GM21619 (cell line): ENCODE data around the gene RNF166.

Source experiments
- ATAC-seq: cut with Tn5 transposase; IDR thresholded peaks from one replicate; pipeline ENCODE4 v1.9.1; 2021; ENCODE audit not compliant: unreplicated experiment

Gene RNF166

GRCh38 chr16:88724855-88725555 is 18.8 kb upstream of the RNF166 start:
- no peak for ATAC-seq

- no peak for ATAC-seq
Observed at GRCh38 chr16:88723911-88724310, 17.7 kb upstream of the RNF166 start.

DNA sequence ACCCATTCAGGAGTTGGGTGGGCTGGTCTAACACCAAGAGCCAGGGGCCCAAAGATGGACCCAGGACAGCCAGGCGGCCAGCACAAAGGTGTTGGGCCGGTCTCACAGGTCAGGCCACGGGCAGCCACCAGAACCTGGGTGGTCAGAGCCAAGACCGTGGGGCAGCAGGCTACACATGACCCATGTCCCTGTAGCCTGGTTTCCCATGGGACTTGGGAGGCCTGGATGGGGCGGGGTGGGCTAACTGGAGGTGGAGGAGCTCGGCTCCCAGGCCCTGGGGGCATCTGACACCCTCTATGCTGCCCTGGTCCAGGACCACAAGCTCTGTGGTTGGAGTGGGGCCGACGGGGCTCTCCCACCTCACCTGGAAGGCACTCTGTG is 17.3 kb upstream of the RNF166 start:
- no peak for ATAC-seq

- ATAC-seq = no peak
Observed at GRCh38 chr16:88722784-88723506, 16.7 kb upstream of the RNF166 start.

- no peak for ATAC-seq
Observed at GRCh38 chr16:88721815-88722755, 15.9 kb upstream of the RNF166 start.

DNA sequence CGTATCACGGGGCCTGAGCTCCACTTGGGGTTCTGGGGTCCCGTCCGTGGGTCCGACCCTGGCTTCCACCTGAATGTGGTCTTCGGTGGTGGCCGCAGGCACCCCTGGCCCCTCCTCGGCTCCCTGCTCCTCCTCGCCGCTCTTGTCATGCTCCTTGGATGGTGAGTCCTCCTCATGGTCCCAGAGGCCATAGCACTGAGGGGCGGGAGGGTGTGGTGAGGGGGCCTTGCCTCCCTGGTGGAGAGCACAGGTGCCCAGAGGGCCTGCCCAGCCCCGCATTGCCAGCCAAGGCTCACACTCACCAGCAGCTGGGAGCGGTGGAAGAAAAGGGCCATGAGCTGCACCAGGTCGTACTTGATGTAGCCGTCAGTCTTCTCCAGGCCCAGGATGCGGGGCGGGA is 15.0 kb upstream of the RNF166 start:
- no peak for ATAC-seq

DNA sequence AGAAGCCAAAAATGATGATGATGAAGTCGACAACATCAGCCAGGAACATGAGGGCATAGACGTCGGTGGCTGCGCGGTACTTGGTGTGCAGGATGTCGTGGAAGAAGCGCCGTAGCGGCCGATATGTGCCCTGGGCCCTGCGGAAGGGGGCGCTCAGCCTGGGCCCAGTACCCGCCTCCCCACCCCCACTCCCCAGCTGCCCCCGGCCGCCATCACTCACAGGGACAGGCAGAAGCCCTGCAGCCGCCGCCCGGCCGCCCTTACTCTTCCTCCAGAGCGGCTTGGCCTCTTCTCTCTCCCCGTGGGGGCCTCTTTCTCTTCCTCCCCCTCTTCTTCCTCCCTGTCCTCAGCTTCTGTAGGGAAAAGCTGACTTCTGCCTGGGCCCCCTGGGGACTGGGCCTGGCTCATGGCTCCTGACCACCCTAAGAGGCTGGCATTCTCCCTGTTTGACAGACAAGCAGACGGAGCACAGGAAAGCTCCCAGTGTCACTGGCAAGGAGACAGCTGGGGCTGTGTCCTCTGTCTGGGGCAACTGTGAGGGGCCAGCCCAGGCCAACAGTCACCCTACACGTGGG is 14.3 kb upstream of the RNF166 start:
- no peak for ATAC-seq

- ATAC-seq = no peak
Observed at GRCh38 chr16:88719933-88720296, 13.7 kb upstream of the RNF166 start.

DNA sequence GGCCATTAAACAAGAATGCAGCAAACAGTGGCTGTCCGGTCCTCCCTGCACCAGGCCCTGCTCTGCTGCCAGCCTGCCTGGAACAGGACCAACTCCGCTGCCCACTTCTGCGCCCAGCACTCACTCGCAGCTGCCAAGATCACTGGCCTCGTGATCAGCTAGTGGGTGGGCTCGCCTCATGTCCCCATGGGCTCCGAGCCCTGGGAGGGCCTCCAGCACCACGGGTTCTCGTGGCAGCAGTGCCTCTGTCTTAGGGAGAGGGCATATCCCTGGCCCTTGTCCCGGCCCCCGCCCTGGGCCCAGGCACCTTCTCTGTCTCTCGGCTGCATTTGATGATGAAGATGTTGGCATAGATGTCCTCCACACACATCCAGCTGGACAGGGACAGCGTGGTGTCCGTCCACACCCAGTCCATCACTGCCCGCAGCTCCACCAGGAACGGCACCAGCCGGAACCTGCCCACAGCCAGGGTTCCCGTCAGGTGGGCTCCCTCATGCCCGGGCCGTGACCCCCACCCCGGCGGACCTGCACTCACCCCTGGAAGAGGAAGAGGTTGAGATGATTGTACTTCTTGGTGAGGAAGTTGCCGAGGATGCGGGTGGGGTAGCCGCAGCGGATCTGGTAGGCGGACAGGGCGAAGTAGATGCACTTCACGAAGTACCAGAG is 13.2 kb upstream of the RNF166 start:
- ATAC-seq = no peak

DNA sequence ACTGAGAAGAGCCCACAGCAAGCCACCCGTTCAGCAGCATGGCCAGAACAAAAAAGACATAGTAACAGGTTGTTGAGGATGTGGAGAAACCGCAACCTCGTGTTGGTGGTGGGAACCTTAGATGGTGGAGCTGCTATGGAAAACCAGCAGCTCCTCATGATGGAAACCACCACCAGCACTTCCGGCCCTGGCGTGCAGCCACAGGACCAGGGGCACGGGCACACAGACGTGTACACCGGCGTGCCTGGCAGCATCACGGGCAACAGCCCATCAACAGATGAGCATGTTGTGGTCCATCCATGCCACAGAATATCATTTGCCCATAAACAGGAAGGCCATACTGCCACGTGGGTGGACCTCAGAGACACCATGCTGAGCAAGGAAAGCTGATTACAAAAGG is 12.0 kb upstream of the RNF166 start:
- no peak for ATAC-seq

DNA sequence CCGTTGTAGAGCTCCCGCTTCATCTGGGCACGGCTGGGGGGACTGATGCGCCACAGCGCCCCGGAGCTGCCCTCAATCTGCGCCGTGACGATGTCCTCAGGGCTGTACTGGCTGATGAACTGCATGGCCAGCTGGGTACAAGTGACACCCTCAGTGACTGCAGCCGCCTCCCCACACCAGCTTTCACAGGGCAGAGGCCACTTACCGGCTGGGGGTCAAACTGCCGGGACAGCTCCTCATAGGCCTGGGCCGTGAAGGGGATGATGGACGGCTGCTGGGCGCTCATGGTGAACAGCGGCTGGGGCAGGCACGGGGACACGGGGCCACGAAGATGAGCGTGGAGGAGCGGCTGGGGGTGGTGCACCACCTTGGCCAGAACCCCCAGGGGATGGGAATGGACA is 10.4 kb upstream of the RNF166 start:
- ATAC-seq = no peak

- ATAC-seq = no peak
Observed at GRCh38 chr16:88716201-88716600, 10.0 kb upstream of the RNF166 start.

DNA sequence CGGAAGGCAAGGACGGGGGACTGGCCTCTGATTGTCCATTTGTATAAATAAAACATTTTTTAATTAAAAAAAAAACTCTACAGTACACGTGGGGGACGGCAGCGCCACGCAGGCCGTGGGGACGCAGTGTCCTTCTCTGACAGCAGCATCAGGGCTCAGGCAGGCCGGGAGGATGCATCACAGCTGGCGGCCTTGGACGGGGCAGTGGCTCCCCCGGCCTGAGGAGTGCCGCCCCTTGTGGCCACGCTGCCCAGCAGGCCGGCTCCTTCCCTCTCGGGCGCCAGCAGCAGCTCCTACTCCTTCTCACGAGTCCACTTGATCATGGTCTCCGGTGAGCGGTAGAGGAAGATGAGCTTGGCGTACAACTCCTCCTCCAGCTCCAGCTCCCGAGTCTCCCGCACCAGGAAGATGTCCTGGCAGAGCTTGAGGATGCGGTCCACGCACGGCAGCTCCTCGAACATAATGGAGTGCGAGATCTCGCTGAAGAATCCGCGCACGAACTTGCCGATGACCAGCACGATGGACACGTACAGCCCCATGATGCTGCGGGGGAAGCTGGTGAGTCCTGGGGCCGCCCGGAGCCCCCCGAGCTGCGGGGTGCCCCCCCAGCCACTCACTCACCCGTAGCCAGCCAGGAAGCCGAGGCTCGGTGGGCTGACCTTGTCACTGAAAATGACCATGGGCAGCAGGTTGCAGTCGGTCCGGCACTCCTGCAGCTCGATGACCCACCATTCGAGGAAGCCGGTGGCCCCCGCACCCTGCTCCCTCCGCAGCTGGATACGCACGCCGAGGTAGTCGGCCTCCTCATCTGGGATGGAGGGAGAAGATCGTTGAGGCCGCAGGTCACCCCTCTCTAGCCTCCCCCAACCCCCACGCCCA is 9.3 kb upstream of the RNF166 start:
- no peak for ATAC-seq

DNA sequence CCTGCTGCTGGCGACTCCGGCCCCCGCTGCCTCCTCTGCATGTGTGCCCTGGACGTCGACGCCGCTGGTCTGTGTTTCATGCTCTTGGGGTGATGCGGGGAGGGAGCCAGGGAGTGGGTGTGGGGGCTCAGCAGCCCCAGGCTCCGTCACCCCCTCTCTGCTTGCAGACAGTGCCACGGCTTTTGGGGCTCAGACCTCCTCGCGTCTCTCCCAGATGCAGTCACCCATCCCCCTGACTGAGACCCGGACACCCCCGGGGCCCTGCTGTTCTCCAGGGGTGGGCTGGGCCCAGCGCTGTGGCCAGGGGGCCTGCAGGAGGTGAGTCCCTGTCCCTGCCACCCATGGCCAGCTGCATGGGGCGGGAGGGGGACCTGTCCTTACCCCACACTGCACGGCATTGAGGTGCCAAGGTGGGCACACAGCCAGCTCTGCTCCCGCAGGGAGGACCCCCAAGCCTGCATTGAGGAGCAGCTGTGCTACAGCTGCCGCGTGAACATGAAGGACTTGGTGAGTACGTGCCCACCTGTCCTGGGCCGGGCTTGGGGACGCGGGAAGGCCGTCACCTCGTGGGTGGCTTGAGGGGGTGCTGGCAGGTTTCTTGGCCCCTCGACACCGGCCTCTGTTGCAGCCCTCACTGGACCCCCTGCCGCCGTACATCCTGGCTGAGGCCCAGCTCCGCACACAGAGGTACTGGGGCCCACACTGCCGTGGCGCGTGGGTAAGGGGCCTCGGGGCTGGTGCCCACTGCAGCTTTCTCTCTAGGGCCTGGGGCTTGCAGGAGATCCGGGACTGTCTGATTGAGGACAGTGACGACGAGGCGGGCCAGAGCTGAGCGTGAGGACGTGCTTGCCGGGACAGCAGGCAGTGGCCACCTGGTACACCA is 8.5 kb upstream of the RNF166 start:
- no peak for ATAC-seq

DNA sequence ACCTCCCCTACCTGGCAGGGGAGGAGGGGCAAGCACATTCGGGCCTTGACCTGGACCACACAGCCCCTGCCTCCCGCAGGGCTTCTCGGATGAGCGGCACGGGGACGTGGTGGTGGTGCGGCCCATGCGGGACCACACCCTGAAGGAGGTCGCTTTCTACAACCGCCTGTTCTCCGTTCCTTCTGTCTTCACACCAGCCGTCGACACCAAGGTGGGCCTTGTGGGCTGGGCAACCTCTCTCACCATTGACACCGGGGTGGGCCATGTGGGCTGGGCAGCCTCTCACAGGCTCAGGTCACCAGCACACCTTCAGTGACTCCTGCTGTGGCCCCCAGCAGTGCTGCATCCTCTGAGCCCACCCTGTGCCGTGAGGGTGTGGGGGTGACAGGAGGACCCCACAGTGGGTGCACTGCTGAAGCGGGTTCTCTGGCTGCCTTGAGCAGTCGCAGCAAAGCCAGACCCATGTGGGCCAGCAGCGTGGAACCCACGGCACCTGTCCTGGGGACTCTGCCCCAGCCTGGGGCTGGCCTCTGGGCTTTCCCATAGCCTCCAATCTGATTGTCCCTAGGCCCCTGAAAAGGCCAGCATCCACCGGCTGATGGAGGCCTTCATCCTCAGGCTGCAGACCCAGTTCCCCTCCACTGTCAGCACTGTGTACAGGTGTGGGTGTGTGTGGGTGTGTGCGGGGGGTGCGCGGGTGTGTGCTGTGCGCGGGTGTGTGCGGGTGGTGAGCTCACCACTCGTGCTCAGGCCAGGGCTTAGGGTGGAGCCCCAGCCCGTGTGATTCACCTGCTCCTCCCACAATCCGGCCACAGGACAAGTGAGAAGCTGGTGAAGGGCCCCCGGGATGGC is 7.6 kb upstream of the RNF166 start:
- no peak for ATAC-seq

DNA sequence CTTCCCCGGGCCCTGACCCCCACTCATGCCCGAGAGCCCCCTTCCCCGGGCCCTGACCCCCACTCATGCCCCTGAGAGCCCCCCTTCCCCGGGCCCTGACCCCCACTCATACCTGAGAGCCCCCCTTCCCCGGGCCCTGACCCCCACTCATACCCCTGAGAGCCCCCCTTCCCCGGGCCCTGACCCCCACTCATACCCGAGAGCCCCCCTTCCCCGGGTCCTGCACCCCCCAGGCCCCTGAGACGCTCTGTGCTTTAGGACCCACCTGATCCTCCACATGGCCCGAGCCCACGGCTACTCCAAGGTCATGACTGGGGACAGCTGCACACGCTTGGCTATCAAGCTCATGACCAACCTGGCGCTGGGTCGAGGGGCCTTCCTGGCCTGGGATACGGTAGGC is 6.8 kb upstream of the RNF166 start:
- no peak for ATAC-seq

GRCh38 chr16:88712362-88712979 is 6.3 kb upstream of the RNF166 start:
- no peak for ATAC-seq
